BLaER1 (cell line): Measurements from ENCODE around the gene EPHA4.

Source experiments
- H3K27ac ChIP-seq: shearing (Covaris generic); formaldehyde crosslinking; 2 replicates; pipeline ENCODE4 v1.8.1; 2022
- H3K27me3 ChIP-seq: shearing (Covaris generic); formaldehyde crosslinking; 2 replicates; pipeline ENCODE4 v1.8.1; 2022
- H3K36me3 ChIP-seq: shearing (Covaris generic); formaldehyde crosslinking; 2 replicates; pipeline ENCODE4 v1.8.1; 2022
- H3K4me1 ChIP-seq: shearing (Covaris generic); formaldehyde crosslinking; 2 replicates; pipeline ENCODE4 v1.8.1; 2022
- H3K4me2 ChIP-seq: shearing (Covaris generic); formaldehyde crosslinking; 2 replicates; pipeline ENCODE4 v1.8.1; 2022
- H3K4me3 ChIP-seq: shearing (Covaris generic); formaldehyde crosslinking; 2 replicates; pipeline ENCODE4 v1.8.1; 2022
- H3K9ac ChIP-seq: shearing (Covaris generic); formaldehyde crosslinking; 2 replicates; pipeline ENCODE4 v1.8.1; 2022
- H3K9me3 ChIP-seq: shearing (Covaris generic); formaldehyde crosslinking; 2 replicates; pipeline ENCODE4 v1.8.1; 2022
- H4K20me1 ChIP-seq: shearing (Covaris generic); formaldehyde crosslinking; 2 replicates; pipeline ENCODE4 v1.8.1; 2022
- Cebpa-rat ChIP-seq: shearing (Covaris generic); IDR thresholded peaks from 2 replicates; pipeline ENCODE4 v1.8.1; 2022

The EPHA4 gene

DNA sequence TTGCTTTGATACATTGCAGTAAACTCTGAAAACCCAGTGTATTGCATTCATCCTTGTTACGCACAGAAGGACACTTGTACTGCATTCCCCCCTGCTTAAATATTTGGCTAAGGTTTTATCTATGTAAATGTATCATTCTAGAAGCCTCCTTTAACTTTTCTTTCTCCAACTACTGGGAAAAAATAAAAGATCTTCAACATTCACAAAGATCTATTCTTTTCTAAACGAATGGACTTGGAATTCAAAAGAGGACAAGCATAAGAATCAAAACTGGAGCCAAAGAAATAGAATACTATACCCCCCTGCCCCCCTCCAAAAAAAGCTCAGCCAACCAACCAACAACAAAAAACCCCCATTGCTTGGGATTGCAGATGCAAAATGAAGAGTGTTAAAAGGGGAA is 136.9 kb downstream of the EPHA4 start:
- H3K4me2 ChIP-seq: no peak overlapping the region
- no peak for TF ChIP-seq Cebpa-rat
- H3K4me3 ChIP-seq: no peak overlapping the region
- H3K27ac ChIP-seq: no peak overlapping the region
- no peaks in the 10 kb centered on the region for H3K36me3 ChIP-seq
- H3K27me3 ChIP-seq: no peaks in the 10 kb centered on the region
- no peaks in the 10 kb centered on the region for H4K20me1 ChIP-seq
- H3K4me1 ChIP-seq: no peaks in the 10 kb centered on the region
- H3K9ac ChIP-seq: no peak overlapping the region
- no peaks in the 10 kb centered on the region for H3K9me3 ChIP-seq

DNA sequence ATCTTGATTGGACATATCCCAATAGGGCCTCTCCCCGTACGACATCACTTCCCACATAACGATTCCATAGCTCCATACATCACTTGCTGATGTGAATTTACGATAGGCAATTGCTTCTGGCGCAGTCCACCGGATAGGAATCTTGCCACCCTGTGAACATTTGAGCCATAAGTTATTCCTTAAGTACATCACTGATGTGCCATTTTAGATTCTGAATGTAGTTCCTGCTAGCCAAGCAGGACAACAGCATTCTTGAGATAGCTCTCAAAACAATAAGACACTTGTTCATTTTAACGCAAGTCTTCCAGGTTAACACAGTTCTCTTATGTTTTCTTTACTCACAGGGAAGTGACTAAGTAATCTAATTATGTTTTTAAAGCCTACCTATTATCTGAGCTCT is 138.0 kb downstream of the EPHA4 start:
- Histone ChIP-seq H3K4me3 (no peak overlapping the region), H3K4me2 (no peak overlapping the region), H3K36me3 (no peaks in the 10 kb centered on the region), H3K27ac (no peak overlapping the region), H4K20me1 (no peaks in the 10 kb centered on the region), H3K4me1 (no peaks in the 10 kb centered on the region), H3K27me3 (no peaks in the 10 kb centered on the region), H3K9ac (no peak overlapping the region), H3K9me3 (no peaks in the 10 kb centered on the region)
- TF ChIP-seq Cebpa-rat: no peak

DNA sequence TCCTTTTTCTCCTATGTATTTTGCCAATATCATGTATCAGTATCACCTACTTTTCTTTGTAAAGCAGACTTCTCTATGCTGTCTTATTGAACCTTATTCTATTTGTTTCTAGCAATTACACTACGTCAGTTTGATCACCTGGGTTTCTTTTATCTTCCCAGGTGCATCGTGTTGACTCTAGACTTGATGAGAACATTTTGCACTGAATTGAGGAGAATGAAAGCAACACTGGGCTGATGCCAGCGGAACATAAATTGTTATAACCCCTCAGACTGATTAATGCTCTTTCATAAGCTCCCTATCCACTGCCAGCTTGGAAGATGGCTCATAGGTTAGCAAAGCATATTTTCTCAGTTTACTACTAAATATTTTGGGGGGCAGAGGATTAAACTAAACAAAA is 140.6 kb downstream of the EPHA4 start:
- Histone ChIP-seq H3K36me3 (no peaks in the 10 kb centered on the region), H3K9me3 (no peaks in the 10 kb centered on the region), H4K20me1 (no peaks in the 10 kb centered on the region), H3K4me3 (no peak overlapping the region), H3K27me3 (no peaks in the 10 kb centered on the region), H3K4me2 (no peak overlapping the region), H3K4me1 (no peaks in the 10 kb centered on the region), H3K27ac (no peak overlapping the region), H3K9ac (no peak overlapping the region)
- TF ChIP-seq Cebpa-rat: no peak

DNA sequence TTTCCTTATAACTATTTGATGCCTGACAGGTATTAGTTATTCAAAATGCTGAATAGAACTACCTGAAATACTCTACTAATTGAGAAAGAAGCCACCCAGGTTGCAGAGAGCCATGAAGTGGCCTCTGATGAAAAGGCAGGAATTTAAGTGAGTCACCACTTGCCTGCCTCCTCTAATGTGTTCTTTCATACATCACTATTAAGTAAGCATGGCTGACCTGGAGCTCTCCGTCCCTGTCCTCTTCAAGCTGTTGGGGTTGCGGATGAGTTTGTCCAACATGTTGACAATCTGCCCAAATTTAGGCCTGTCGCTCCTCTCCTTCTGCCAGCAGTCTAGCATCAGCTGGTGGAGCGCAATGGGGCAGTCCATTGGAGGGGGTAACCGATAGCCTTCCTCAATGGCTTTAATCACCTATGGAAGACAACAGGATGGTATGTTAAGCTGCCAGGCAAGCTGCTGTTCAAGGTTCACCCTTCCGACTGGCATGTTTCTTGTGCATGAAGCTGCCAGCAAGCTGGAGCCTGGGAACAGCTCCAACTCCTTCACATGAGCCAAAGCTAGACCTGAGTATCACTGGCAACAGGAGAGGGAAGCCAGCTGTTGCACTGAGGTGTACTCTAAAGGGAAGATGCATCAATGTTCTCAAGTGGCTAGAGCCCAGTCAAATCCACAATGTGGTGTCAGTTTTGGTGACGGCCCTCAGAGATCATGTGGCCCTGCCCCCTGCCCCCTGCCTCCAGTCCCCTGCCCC is 142.2 kb downstream of the EPHA4 start:
- no peak overlapping the region for H3K4me2 ChIP-seq
- H3K27ac ChIP-seq: no peak overlapping the region
- no peaks in the 10 kb centered on the region for H3K36me3 ChIP-seq
- no peak for TF ChIP-seq Cebpa-rat
- H4K20me1 ChIP-seq: no peaks in the 10 kb centered on the region
- H3K9ac ChIP-seq: no peak overlapping the region
- no peaks in the 10 kb centered on the region for H3K4me1 ChIP-seq
- no peaks in the 10 kb centered on the region for H3K27me3 ChIP-seq
- H3K9me3 ChIP-seq: no peaks in the 10 kb centered on the region
- no peak overlapping the region for H3K4me3 ChIP-seq

DNA sequence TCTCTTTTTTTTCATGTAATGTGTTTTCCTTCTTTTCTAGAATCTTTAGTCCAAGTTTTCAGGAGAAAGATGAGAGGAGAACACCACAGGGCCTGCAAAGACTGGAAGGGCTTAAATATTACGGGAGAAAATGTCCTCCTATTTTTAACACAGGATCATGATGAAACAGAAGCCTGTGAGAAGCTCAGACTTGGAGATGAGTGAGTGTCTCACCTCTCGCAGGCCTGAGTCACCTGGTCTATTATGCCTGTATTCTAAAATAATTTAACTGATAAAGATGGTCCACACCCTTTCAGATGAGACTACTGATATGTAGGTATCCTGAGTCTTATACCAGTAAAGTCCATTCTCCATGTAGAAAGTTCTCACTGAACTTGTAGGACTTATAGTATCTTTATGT is 143.2 kb downstream of the EPHA4 start:
- Histone ChIP-seq H3K27me3 (no peaks in the 10 kb centered on the region), H3K9ac (no peak overlapping the region), H4K20me1 (no peaks in the 10 kb centered on the region), H3K4me3 (no peak overlapping the region), H3K27ac (no peak overlapping the region), H3K4me1 (no peaks in the 10 kb centered on the region), H3K4me2 (no peak overlapping the region), H3K36me3 (no peaks in the 10 kb centered on the region), H3K9me3 (no peaks in the 10 kb centered on the region)
- TF ChIP-seq Cebpa-rat: no peak

DNA sequence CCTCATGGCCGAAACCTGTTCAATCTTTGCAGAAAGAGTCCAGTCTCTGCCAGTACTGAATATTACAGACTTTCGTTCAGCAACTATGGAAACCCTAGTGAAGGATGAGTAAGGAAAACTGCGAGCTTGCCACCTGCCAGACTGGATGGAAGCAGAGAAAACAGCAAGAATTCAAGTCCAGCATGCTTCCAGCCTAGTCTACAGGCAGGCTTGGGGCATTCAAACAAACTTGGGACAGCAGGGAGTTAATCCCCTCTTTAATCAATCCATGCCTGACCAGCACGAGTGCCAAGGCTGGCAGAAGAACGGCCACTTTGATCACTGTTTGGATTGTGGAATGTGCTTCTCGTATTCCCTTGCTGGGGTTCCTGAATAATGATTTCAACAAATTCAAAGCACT is 145.2 kb downstream of the EPHA4 start:
- Histone ChIP-seq H3K4me1 (no peaks in the 10 kb centered on the region), H4K20me1 (no peaks in the 10 kb centered on the region), H3K27me3 (no peaks in the 10 kb centered on the region), H3K9ac (no peak overlapping the region), H3K36me3 (no peaks in the 10 kb centered on the region), H3K4me3 (no peak overlapping the region), H3K9me3 (no peaks in the 10 kb centered on the region), H3K4me2 (no peak overlapping the region), H3K27ac (no peak overlapping the region)
- no peak for TF ChIP-seq Cebpa-rat

DNA sequence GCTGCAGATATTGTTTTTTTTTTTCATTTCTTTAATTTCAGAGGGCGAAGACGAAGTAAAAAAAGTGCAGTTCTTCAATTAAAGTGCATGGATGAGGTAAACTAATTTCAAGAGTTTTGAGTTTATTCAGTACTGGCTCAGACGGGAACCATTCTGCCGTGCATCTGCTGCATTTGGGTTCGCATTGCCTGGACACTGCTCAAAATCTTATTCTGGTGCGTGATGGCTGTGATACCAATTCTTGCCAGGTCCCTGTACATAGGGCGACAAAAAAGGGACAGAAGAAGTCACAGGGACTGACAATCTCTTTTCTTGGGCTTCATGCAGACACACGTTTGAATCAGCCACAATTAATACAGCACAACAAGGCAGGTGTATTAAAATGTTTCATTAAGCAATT is 146.2 kb downstream of the EPHA4 start:
- Histone ChIP-seq H4K20me1 (no peaks in the 10 kb centered on the region), H3K4me1 (no peaks in the 10 kb centered on the region), H3K36me3 (no peaks in the 10 kb centered on the region), H3K27me3 (no peaks in the 10 kb centered on the region), H3K4me2 (no peak overlapping the region), H3K9ac (no peak overlapping the region), H3K9me3 (no peaks in the 10 kb centered on the region), H3K4me3 (no peak overlapping the region), H3K27ac (no peak overlapping the region)
- no peak for TF ChIP-seq Cebpa-rat

DNA sequence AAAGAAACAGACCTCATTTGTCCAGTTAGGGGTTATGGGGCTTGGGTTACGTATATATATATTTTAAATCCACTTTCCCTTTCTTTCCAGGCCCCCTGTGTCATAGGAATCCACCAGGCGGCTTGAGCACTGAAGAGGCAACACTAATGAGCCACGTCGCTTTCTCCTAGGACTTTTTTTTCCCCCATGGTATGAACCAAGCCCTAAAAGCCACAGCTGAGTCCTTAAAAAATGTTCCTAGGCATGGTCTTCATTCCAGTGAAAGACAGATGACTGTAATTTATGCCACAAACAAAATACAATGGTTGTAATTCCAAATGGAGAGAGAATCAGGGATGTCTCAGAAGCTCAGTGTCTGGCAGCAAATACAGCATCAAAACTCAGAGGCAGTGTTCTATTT is 146.8 kb downstream of the EPHA4 start:
- H3K9ac ChIP-seq: no peak overlapping the region
- no peak for TF ChIP-seq Cebpa-rat

DNA sequence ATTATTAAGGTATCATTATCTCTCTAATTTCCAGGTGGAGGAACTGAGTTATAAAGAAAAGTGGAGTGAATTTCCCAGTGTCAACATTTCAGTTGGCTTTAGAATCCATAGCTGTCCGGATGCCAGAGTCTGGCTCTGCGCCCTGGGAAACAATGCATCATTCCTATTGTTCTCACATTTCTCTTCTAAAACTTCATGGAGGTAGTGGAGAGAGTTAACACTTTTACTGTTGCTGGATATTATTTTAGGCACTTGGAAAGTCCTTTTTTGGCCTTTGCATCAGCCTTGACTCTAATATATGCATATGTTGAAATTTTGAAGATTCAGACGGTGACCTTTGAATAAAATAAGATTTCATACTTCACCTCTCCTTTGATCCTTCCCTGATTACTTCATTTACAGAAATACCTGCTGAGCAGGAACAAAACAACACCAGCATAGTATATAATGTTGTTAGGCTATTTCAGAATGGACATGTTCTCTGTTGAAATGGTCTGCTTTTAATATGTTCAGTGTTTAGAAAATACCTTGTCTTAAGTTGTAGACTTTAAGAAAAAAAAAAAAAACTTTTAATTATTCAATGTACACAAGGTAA is 148.8 kb downstream of the EPHA4 start:
- Histone ChIP-seq H3K36me3 (no peaks in the 10 kb centered on the region), H3K4me2 (no peak overlapping the region), H4K20me1 (no peaks in the 10 kb centered on the region), H3K9me3 (no peaks in the 10 kb centered on the region), H3K9ac (no peak overlapping the region), H3K27ac (no peak overlapping the region), H3K4me1 (no peaks in the 10 kb centered on the region), H3K27me3 (no peaks in the 10 kb centered on the region), H3K4me3 (no peak overlapping the region)
- no peak for TF ChIP-seq Cebpa-rat

More for the DNA sequence above, 146.8 kb downstream of the EPHA4 start:
- no peaks in the 10 kb centered on the region for H3K36me3 ChIP-seq
- H3K4me3 ChIP-seq: no peak overlapping the region
- no peak overlapping the region for H3K27ac ChIP-seq
- no peak overlapping the region for H3K4me2 ChIP-seq
- H3K4me1 ChIP-seq: no peaks in the 10 kb centered on the region
- no peaks in the 10 kb centered on the region for H3K9me3 ChIP-seq
- H4K20me1 ChIP-seq: no peaks in the 10 kb centered on the region
- H3K27me3 ChIP-seq: no peaks in the 10 kb centered on the region

DNA sequence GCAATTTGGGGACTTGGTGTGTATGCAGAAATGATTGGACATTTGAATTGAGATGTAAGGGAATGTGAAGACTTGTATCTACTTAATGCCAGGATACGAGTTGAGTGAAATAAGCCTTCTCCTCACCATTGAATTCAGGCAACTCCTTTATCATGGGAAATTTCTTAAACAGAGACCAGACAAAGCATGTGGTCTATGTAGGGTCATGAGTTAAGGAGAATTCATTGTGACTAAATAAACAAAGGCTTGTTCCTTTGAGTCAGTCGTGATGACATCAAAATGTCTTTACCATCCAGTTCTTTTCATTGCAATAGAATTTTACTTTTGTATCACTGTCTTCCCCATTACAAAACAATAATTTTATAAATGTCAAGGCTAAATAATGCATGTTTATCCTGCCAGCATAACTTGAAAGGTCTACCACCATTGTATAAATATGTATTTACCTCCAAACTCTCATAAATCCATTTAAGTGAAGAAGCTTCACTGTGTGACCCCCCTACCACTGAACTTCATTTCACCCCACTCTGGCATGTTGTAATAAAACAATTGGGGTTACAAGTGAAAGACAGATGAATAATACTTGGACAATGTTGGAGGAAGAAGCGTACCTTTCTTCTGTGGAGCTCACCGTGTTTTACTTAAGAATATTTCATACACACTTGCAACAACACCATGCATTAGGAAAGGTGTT is 149.4 kb downstream of the EPHA4 start:
- H3K27me3 ChIP-seq: no peaks in the 10 kb centered on the region
- H3K36me3 ChIP-seq: no peaks in the 10 kb centered on the region
- no peaks in the 10 kb centered on the region for H3K9me3 ChIP-seq
- no peaks in the 10 kb centered on the region for H3K4me1 ChIP-seq
- no peak overlapping the region for H3K27ac ChIP-seq
- H3K4me2 ChIP-seq: no peak overlapping the region
- no peak for TF ChIP-seq Cebpa-rat
- no peak overlapping the region for H3K9ac ChIP-seq
- H3K4me3 ChIP-seq: no peak overlapping the region
- no peaks in the 10 kb centered on the region for H4K20me1 ChIP-seq
